Neuronal stem cell (in vitro differentiated cells): Measurements from ENCODE around the gene NFKB1.

Experiments used
- DNase-seq: peaks from one replicate; pipeline ENCODE4 v3.0.0-alpha.2; 2013; ENCODE audit warnings: low spot score
- H2AFZ ChIP-seq: one replicate; pipeline ENCODE4 v1.6.1; 2013; ENCODE audit warnings: mild to moderate bottlenecking, low read length, inconsistent platforms
- H2AK5ac ChIP-seq: 2 replicates; pipeline ENCODE4 v1.6.1; 2013; ENCODE audit warnings: low read depth, mild to moderate bottlenecking, inconsistent platforms, low read length, moderate library complexity, mixed read lengths
- H2BK120ac ChIP-seq: 2 replicates; pipeline ENCODE4 v1.6.1; 2013; ENCODE audit warnings: low read depth, mild to moderate bottlenecking, inconsistent platforms, low read length, moderate library complexity, mixed read lengths
- H2BK12ac ChIP-seq: one replicate; pipeline ENCODE4 v1.6.1; 2013; ENCODE audit warnings: low read length, inconsistent platforms
- H2BK15ac ChIP-seq: 2 replicates; pipeline ENCODE4 v1.6.1; 2013; ENCODE audit warnings: mild to moderate bottlenecking, low read length, inconsistent platforms, mixed read lengths
- H2BK5ac ChIP-seq: one replicate; pipeline ENCODE4 v1.6.1; 2013; ENCODE audit warnings: inconsistent platforms, mild to moderate bottlenecking, low read length, moderate library complexity
- H3K14ac ChIP-seq: one replicate; pipeline ENCODE4 v1.6.1; 2013; ENCODE audit warnings: low read length, inconsistent platforms
- H3K18ac ChIP-seq: 2 replicates; pipeline ENCODE4 v1.6.1; 2013; ENCODE audit warnings: low read length, inconsistent platforms
- H3K23ac ChIP-seq: 2 replicates; pipeline ENCODE4 v1.6.1; 2013; ENCODE audit warnings: low read depth, mild to moderate bottlenecking, mixed read lengths, low read length, inconsistent platforms; ENCODE audit not compliant: poor library complexity
- H3K27ac ChIP-seq: replicated peaks from 3 replicates; pipeline ENCODE4 v1.5.1; 2013; ENCODE audit warnings: low read length, inconsistent platforms
- H3K27me3 ChIP-seq, 3 experiments: 2 replicates each; pipeline ENCODE4 v1.6.1; 2013; ENCODE audit warnings: low read length in 3 of 3, mild to moderate bottlenecking in 2 of 3, inconsistent platforms in 1 of 3, low read depth in 1 of 3, mixed read lengths in 1 of 3, moderate library complexity in 1 of 3; ENCODE audit not compliant: control insufficient read depth in 3 of 3, insufficient read depth in 3 of 3
- H3K36me3 ChIP-seq, 2 donors: replicated peaks in 1 of 2; 2 replicates each; pipeline ENCODE4 v1.6.1; 2013; ENCODE audit warnings: low read length in 2 of 2; ENCODE audit not compliant: control insufficient read depth in 2 of 2, insufficient read depth in 2 of 2
- H3K4ac ChIP-seq: 2 replicates; pipeline ENCODE4 v1.6.1; 2013; ENCODE audit warnings: inconsistent platforms, mild to moderate bottlenecking, low read length, moderate library complexity
- H3K4me1 ChIP-seq, 2 donors: 1 replicate in 1 of 2; 2 replicates in 1 of 2; pipeline ENCODE4 v1.6.1; 2013; ENCODE audit warnings: low read length in 2 of 2, low read depth in 1 of 2; ENCODE audit not compliant: control insufficient read depth in 2 of 2, insufficient read depth in 1 of 2
- H3K4me2 ChIP-seq: one replicate; pipeline ENCODE4 v1.6.1; 2013; ENCODE audit warnings: mild to moderate bottlenecking, low read length, inconsistent platforms; ENCODE audit not compliant: insufficient read depth, poor library complexity, severe bottlenecking
- H3K4me3 ChIP-seq, 2 donors: 2 replicates each; pipeline ENCODE4 v1.5.1; 2013; ENCODE audit warnings: low read length in 2 of 2, mild to moderate bottlenecking in 2 of 2, inconsistent platforms in 1 of 2, moderate library complexity in 1 of 2
- H3K79me1 ChIP-seq: one replicate; pipeline ENCODE4 v1.6.1; 2013; ENCODE audit warnings: low read depth, mild to moderate bottlenecking, inconsistent platforms, low read length, moderate library complexity
- H3K9ac ChIP-seq: one replicate; pipeline ENCODE4 v1.6.1; 2013; ENCODE audit warnings: mild to moderate bottlenecking, low read depth, low read length, inconsistent platforms; ENCODE audit not compliant: poor library complexity
- H3K9me3 ChIP-seq, 2 donors: replicated peaks in 1 of 2; 2 replicates each; pipeline versions ENCODE3 to v1.6.1; 2013; ENCODE audit warnings: low read length in 2 of 2, mild to moderate bottlenecking in 2 of 2, inconsistent platforms in 1 of 2, low read depth in 1 of 2, mixed read lengths in 1 of 2, moderate library complexity in 1 of 2; ENCODE audit not compliant: control insufficient read depth in 2 of 2, insufficient read depth in 1 of 2
- H4K8ac ChIP-seq: one replicate; pipeline ENCODE4 v1.6.1; 2013; ENCODE audit warnings: low read depth, mild to moderate bottlenecking, inconsistent platforms, low read length, moderate library complexity
- H4K91ac ChIP-seq: one replicate; pipeline ENCODE4 v1.6.1; 2013; ENCODE audit warnings: low read length, low read depth, mild to moderate bottlenecking, inconsistent platforms; ENCODE audit not compliant: poor library complexity
- WGBS, 2 donors: extraction: QIAGEN DNeasy Blood & Tissue Kit; methylation state at CpG; one replicate each; pipeline ENCODE4 v1.1.7; 2013; ENCODE audit warnings: missing lambda C conversion rate in 2 of 2, mixed read lengths in 1 of 2; ENCODE audit not compliant: insufficient read length in 2 of 2, insufficient replicate concordance in 1 of 2; ENCODE audit errors: extremely low coverage in 2 of 2; 5-methylcytosine and 5-hydroxymethylcytosine counted together

The NFKB1 gene

GRCh38 chr4:102586644-102587021 is 85.5 kb downstream of the NFKB1 start:
- Histone ChIP-seq H3K23ac (no peak overlapping the region), H3K9ac (no peak overlapping the region), H2AK5ac (no peak overlapping the region), H3K4me1 (no peaks in the 10 kb centered on the region), H3K27me3 (no peaks in the 10 kb centered on the region), H3K18ac (no peak overlapping the region), H3K4me2 (no peak overlapping the region), H3K9me3 (peaks cover 0 to 7% of the 10 kb centered on the region in 2 donors), H2BK120ac (no peak overlapping the region), H2AFZ (no peak overlapping the region), H3K36me3 (peaks cover 0 to 34% of the 10 kb centered on the region in 2 donors), H3K79me1 (no peaks in the 10 kb centered on the region), H3K4me3 (no peak overlapping the region), H2BK5ac (no peak overlapping the region), H3K14ac (no peak overlapping the region), H3K27ac (no peak overlapping the region), H3K4ac (no peak overlapping the region), H2BK12ac (no peak overlapping the region), H2BK15ac (no peak overlapping the region), H4K8ac (no peak overlapping the region), H4K91ac (no peak overlapping the region)
- no peak for DNase-seq
- no CpG with 5 or more reads among the region's 4 CpGs for WGBS, 2 donors

DNA sequence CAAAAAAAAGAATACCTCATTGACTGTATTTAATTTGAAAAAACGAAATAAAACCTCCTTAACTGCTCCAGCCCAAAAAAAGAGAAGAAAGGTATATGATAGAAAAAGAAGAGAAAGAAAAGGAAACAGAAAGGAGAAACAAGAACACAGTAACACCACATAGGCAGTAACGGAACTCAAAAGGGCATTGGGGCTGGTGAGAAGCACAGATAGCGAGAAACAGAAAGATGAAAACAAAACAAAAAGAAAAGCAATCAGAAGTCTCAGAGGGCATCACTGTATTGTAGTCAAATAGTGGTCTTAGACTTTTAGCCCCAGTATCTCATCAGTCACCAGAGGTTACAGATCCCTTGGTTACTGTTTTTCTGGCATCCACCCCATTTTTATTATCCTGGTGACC is 88.6 kb downstream of the NFKB1 start:
- DNase-seq = no peak
- Histone ChIP-seq H2BK120ac (no peak overlapping the region), H3K79me1 (no peaks in the 10 kb centered on the region), H3K9me3 (peaks cover 0 to 10% of the 10 kb centered on the region in 2 donors), H3K14ac (no peak overlapping the region), H3K4me1 (no peaks in the 10 kb centered on the region), H3K23ac (no peak overlapping the region), H3K4ac (no peak overlapping the region), H2BK15ac (no peak overlapping the region), H3K4me2 (no peak overlapping the region), H3K36me3 (peaks cover 0 to 19% of the 10 kb centered on the region in 2 donors), H2AK5ac (no peak overlapping the region), H3K27me3 (no peaks in the 10 kb centered on the region), H4K8ac (no peak overlapping the region), H2AFZ (no peak overlapping the region), H3K4me3 (no peak overlapping the region), H2BK12ac (no peak overlapping the region), H3K9ac (no peak overlapping the region), H4K91ac (no peak overlapping the region), H3K18ac (no peak overlapping the region), H2BK5ac (no peak overlapping the region), H3K27ac (no peak overlapping the region)
- WGBS, 2 donors = no CpG with 5 or more reads among the region's 3 CpGs

DNA sequence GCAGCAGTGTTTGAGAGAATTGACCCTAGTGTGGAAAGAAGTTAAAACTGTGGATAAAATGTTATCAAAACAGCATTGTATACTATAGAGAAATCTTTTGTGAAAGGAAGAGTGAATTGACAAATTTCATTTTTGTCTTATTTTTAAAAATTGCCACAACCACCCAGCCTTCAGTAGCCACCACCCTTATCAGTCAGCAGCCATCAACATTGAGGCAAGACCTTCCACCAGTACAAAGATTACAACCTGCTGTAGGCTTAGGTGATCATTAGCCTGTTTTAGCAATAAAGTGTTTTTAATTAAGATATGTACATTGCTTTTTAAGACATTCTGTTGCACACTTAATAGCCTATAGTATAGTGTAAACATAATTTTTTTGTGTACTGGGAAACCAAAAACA is 91.1 kb downstream of the NFKB1 start:
- H3K4me3 ChIP-seq = no peak overlapping the region
- H3K18ac ChIP-seq = no peak overlapping the region
- H2AK5ac ChIP-seq = no peak overlapping the region
- H2AFZ ChIP-seq = no peak overlapping the region
- no peak overlapping the region for H4K91ac ChIP-seq
- H2BK12ac ChIP-seq = no peak overlapping the region
- no peak overlapping the region for H4K8ac ChIP-seq
- H3K36me3 ChIP-seq = peaks cover 0 to 35% of the 10 kb centered on the region in 2 donors
- no peak overlapping the region for H2BK120ac ChIP-seq
- no peaks in the 10 kb centered on the region for H3K4me1 ChIP-seq
- no peak overlapping the region for H3K27ac ChIP-seq
- no peak overlapping the region for H3K23ac ChIP-seq
- no peaks in the 10 kb centered on the region for H3K79me1 ChIP-seq
- H2BK15ac ChIP-seq = no peak overlapping the region
- no peak overlapping the region for H2BK5ac ChIP-seq
- peaks cover 0 to 10% of the 10 kb centered on the region in 2 donors for H3K9me3 ChIP-seq
- H3K14ac ChIP-seq = no peak overlapping the region
- no peaks in the 10 kb centered on the region for H3K27me3 ChIP-seq
- no peak overlapping the region for H3K4ac ChIP-seq
- no peak overlapping the region for H3K9ac ChIP-seq
- no peak for DNase-seq
- no peak overlapping the region for H3K4me2 ChIP-seq

DNA sequence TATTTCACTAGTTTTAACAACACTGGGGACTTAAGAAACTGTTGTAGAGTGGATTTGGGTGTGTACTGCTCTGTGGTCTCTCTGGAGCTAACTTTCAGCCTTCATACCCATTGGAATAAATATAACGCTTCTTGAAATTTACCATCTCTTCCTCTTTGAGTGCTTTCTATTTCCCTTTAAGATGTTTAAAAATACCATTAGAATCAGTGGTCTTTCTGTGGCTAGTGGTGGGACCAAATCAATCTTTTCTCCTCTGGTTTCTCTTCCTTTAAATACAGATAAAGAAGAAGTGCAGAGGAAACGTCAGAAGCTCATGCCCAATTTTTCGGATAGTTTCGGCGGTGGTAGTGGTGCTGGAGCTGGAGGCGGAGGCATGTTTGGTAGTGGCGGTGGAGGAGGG is 92.0 kb downstream of the NFKB1 start:
- Histone ChIP-seq H3K9ac (no peak overlapping the region), H3K27ac (no peak overlapping the region), H3K14ac (no peak overlapping the region), H2BK15ac (no peak overlapping the region), H3K4me2 (no peak overlapping the region), H2BK12ac (no peak overlapping the region), H2AK5ac (no peak overlapping the region), H3K36me3 (peaks cover 0 to 42% of the 10 kb centered on the region in 2 donors), H3K27me3 (no peaks in the 10 kb centered on the region), H3K79me1 (no peaks in the 10 kb centered on the region), H2BK5ac (no peak overlapping the region), H3K9me3 (peaks cover 0 to 10% of the 10 kb centered on the region in 2 donors), H3K4ac (no peak overlapping the region), H4K8ac (no peak overlapping the region), H2BK120ac (no peak overlapping the region), H3K4me1 (no peaks in the 10 kb centered on the region), H3K23ac (no peak overlapping the region), H3K18ac (no peak overlapping the region), H2AFZ (no peak overlapping the region), H4K91ac (no peak overlapping the region), H3K4me3 (no peak overlapping the region)
- WGBS, 2 donors = no CpG with 5 or more reads among the region's 7 CpGs
- no peak for DNase-seq
